Measurements from ENCODE around the gene BLOC1S5. TPM values are rescaled to one million over a fixed set of nuclear protein-coding genes. Genes with fewer than 3 reads are reported as not detected.

Gene BLOC1S5
- total and polyA plus RNA-seq, 2 of the 13 experiments (the other 11 are each of a cell fraction or from before 2014, with no cell fraction given) = 10.5 to 41.5 TPM

GRCh38 chr6:8063761-8064637 is at the start of gene BLOC1S5 (continued):
- TF ChIP-seq SMAD1 (CRISPR knock-in tag; IDR thresholded peaks at IDR 0.05; ENCODE audit: borderline replicate concordance, low read depth) = no peak; the same call in 1 of the 2 replicates
- TF ChIP-seq HNRNPUL1 (IDR thresholded peaks at IDR 0.05; ENCODE audit: low read depth, low read length) = 0 out of 2 replicates have a peak, but pooled peaks have one; percentile 61
- peak; percentile 92 for TF ChIP-seq ZNF709 (CRISPR knock-in tag; IDR thresholded peaks at IDR 0.05)
- no peak for TF ChIP-seq ZSCAN22 (CRISPR knock-in tag; IDR thresholded peaks at IDR 0.05)
- no peak for TF ChIP-seq PBX3 (CRISPR knock-in tag; IDR thresholded peaks at IDR 0.05; ENCODE audit: borderline replicate concordance)
- TF ChIP-seq, protein P1, sequence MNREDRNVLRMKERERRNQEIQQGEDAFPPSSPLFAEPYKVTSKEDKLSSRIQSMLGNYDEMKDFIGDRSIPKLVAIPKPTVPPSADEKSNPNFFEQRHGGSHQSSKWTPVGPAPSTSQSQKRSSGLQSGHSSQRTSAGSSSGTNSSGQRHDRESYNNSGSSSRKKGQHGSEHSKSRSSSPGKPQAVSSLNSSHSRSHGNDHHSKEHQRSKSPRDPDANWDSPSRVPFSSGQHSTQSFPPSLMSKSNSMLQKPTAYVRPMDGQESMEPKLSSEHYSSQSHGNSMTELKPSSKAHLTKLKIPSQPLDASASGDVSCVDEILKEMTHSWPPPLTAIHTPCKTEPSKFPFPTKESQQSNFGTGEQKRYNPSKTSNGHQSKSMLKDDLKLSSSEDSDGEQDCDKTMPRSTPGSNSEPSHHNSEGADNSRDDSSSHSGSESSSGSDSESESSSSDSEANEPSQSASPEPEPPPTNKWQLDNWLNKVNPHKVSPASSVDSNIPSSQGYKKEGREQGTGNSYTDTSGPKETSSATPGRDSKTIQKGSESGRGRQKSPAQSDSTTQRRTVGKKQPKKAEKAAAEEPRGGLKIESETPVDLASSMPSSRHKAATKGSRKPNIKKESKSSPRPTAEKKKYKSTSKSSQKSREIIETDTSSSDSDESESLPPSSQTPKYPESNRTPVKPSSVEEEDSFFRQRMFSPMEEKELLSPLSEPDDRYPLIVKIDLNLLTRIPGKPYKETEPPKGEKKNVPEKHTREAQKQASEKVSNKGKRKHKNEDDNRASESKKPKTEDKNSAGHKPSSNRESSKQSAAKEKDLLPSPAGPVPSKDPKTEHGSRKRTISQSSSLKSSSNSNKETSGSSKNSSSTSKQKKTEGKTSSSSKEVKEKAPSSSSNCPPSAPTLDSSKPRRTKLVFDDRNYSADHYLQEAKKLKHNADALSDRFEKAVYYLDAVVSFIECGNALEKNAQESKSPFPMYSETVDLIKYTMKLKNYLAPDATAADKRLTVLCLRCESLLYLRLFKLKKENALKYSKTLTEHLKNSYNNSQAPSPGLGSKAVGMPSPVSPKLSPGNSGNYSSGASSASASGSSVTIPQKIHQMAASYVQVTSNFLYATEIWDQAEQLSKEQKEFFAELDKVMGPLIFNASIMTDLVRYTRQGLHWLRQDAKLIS (CRISPR knock-in tag; IDR thresholded peaks at IDR 0.05) = no peak
- TF ChIP-seq, protein P2, sequence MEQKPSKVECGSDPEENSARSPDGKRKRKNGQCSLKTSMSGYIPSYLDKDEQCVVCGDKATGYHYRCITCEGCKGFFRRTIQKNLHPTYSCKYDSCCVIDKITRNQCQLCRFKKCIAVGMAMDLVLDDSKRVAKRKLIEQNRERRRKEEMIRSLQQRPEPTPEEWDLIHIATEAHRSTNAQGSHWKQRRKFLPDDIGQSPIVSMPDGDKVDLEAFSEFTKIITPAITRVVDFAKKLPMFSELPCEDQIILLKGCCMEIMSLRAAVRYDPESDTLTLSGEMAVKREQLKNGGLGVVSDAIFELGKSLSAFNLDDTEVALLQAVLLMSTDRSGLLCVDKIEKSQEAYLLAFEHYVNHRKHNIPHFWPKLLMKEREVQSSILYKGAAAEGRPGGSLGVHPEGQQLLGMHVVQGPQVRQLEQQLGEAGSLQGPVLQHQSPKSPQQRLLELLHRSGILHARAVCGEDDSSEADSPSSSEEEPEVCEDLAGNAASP (CRISPR knock-in tag; IDR thresholded peaks at IDR 0.05; ENCODE audit: borderline replicate concordance) = peak; percentile 75
- no peak; the same call in 1 of the 2 replicates for TF ChIP-seq ZFP90 (CRISPR knock-in tag; IDR thresholded peaks at IDR 0.05; ENCODE audit: borderline replicate concordance)
- no peak for TF ChIP-seq ZNF841 (CRISPR knock-in tag; IDR thresholded peaks at IDR 0.05; ENCODE audit: borderline replicate concordance)
- TF ChIP-seq, protein P3, sequence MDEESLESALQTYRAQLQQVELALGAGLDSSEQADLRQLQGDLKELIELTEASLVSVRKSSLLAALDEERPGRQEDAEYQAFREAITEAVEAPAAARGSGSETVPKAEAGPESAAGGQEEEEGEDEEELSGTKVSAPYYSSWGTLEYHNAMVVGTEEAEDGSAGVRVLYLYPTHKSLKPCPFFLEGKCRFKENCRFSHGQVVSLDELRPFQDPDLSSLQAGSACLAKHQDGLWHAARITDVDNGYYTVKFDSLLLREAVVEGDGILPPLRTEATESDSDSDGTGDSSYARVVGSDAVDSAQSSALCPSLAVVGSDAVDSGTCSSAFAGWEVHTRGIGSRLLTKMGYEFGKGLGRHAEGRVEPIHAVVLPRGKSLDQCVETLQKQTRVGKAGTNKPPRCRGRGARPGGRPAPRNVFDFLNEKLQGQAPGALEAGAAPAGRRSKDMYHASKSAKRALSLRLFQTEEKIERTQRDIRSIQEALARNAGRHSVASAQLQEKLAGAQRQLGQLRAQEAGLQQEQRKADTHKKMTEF (CRISPR knock-in tag; IDR thresholded peaks at IDR 0.05) = peak; percentile 99
- TF ChIP-seq HDAC2 (CRISPR knock-in tag; IDR thresholded peaks at IDR 0.05) = peak; percentile 39; the same call in 1 of the 2 replicates
- TF ChIP-seq KLF9 (CRISPR knock-in tag; IDR thresholded peaks at IDR 0.05; ENCODE audit: low read depth) = no peak
- TF ChIP-seq, protein P4, sequence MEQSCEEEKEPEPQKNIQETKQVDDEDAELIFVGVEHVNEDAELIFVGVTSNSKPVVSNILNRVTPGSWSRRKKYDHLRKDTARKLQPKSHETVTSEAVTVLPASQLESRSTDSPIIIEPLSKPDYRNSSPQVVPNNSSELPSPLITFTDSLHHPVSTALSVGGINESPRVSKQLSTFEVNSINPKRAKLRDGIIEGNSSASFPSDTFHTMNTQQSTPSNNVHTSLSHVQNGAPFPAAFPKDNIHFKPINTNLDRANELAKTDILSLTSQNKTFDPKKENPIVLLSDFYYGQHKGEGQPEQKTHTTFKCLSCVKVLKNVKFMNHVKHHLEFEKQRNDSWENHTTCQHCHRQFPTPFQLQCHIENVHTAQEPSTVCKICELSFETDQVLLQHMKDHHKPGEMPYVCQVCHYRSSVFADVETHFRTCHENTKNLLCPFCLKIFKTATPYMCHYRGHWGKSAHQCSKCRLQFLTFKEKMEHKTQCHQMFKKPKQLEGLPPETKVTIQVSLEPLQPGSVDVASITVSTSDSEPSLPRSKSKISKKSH (CRISPR knock-in tag; IDR thresholded peaks at IDR 0.05; ENCODE audit: borderline replicate concordance) = peak; percentile 95
- TF ChIP-seq KDM2A (CRISPR knock-in tag; IDR thresholded peaks at IDR 0.05; ENCODE audit: borderline replicate concordance, low read depth) = peak; percentile 91
- peak; percentile 18; the same call in 1 of the 2 replicates for TF ChIP-seq NFATC3 (CRISPR knock-in tag; IDR thresholded peaks at IDR 0.05)
- no peak for TF ChIP-seq MLLT10 (CRISPR knock-in tag; IDR thresholded peaks at IDR 0.05)
- peak; percentile 55; the same call in 1 of the 2 replicates for TF ChIP-seq ZNF431 (CRISPR knock-in tag; IDR thresholded peaks at IDR 0.05; ENCODE audit: borderline replicate concordance, low read depth)
- TF ChIP-seq ZFP36L2 (CRISPR knock-in tag; IDR thresholded peaks at IDR 0.05) = no peak; the same call in 1 of the 2 replicates
- TF ChIP-seq MTA3 (CRISPR knock-in tag; IDR thresholded peaks at IDR 0.05) = no peak
